ENCODE data around the gene PLCB2. TPM values are rescaled to one million over a fixed set of nuclear protein-coding genes. Genes with fewer than 3 reads are reported as not detected.

PLCB2 gene
- total RNA-seq, 4 donors from 2014 or later, result 1.5 to 13.5 (median 8.8) TPM

- 100% methylated on average over 2 of the region's 8 CpGs; no CpG with 5 or more reads in 1 of the 2 donors for WGBS, 2 donors (ENCODE audit: low coverage in 1 of 2)
- H3K27me3 ChIP-seq, result peaks cover 11% of the 10 kb centered on the region
- H3K4me1 ChIP-seq, result peaks cover 0 to 3% (median 1%) of the 10 kb centered on the region in 3 donors
- no peaks in the 10 kb centered on the region for H3K36me3 ChIP-seq
- no peak overlapping the region for H3K27ac ChIP-seq
- no peak for ATAC-seq
- TF ChIP-seq EP300 (IDR thresholded peaks at IDR 0.05) (no peak), CTCF (IDR thresholded peaks at IDR 0.05) (no peak), POLR2AphosphoS5 (IDR thresholded peaks at IDR 0.05) (no peak)
- H3K9me3 ChIP-seq, result no peaks in the 10 kb centered on the region
- H3K4me3 ChIP-seq, result no peak overlapping the region
These were observed 49.2 kb downstream of the PLCB2 start for GRCh38 chr15:40258544-40258943.

- no peak for TF ChIP-seq POLR2A (IDR thresholded peaks at IDR 0.05)
- no peak for TF ChIP-seq EP300 (IDR thresholded peaks at IDR 0.05)
- no peak for TF ChIP-seq CTCF (IDR thresholded peaks at IDR 0.05)
- no peak for TF ChIP-seq POLR2AphosphoS5 (IDR thresholded peaks at IDR 0.05)
- Histone ChIP-seq H3K27ac (no peak overlapping the region), H3K4me1 (peaks cover 0 to 10% (median 8%) of the 10 kb centered on the region in 3 donors), H3K36me3 (no peaks in the 10 kb centered on the region), H3K4me3 (no peak overlapping the region), H3K27me3 (peaks cover 18% of the 10 kb centered on the region), H3K9me3 (no peaks in the 10 kb centered on the region)
- WGBS, 2 donors (ENCODE audit: low coverage in 1 of 2), result 67 to 75% methylated on average over 4 to 7 of the region's 9 CpGs
- no peak for ATAC-seq
These were observed 49.9 kb downstream of the PLCB2 start for GRCh38 chr15:40257656-40258450.

- Histone ChIP-seq H3K4me3 (no peak overlapping the region), H3K27me3 (peaks cover 26% of the 10 kb centered on the region), H3K9me3 (no peaks in the 10 kb centered on the region), H3K27ac (no peak overlapping the region), H3K36me3 (no peaks in the 10 kb centered on the region), H3K4me1 (peaks cover 0 to 19% (median 13%) of the 10 kb centered on the region in 3 donors)
- WGBS, 2 donors (ENCODE audit: low coverage in 1 of 2), result 100% methylated on average over 1 of the region's 17 CpGs; no CpG with 5 or more reads in 1 of the 2 donors
- no peak for ATAC-seq
- TF ChIP-seq POLR2AphosphoS5 (IDR thresholded peaks at IDR 0.05), result no peak
- no peak for TF ChIP-seq POLR2A (IDR thresholded peaks at IDR 0.05)
- TF ChIP-seq CTCF (IDR thresholded peaks at IDR 0.05), result no peak
- no peak for TF ChIP-seq EP300 (IDR thresholded peaks at IDR 0.05)
These were observed 51.0 kb downstream of the PLCB2 start for GRCh38 chr15:40256638-40257235.

- WGBS, 2 donors (ENCODE audit: low coverage in 1 of 2), result 93% methylated on average over 4 of the region's 4 CpGs; no CpG with 5 or more reads in 1 of the 2 donors
- peaks cover 0 to 19% (median 13%) of the 10 kb centered on the region in 3 donors for H3K4me1 ChIP-seq
- no peak overlapping the region for H3K4me3 ChIP-seq
- peaks cover 26% of the 10 kb centered on the region for H3K27me3 ChIP-seq
- no peaks in the 10 kb centered on the region for H3K9me3 ChIP-seq
- TF ChIP-seq EP300 (IDR thresholded peaks at IDR 0.05) (no peak), POLR2A (IDR thresholded peaks at IDR 0.05) (no peak), POLR2AphosphoS5 (IDR thresholded peaks at IDR 0.05) (no peak), CTCF (IDR thresholded peaks at IDR 0.05) (no peak)
- ATAC-seq, result no peak
- H3K36me3 ChIP-seq, result no peaks in the 10 kb centered on the region
- no peak overlapping the region for H3K27ac ChIP-seq
These were observed 52.7 kb downstream of the PLCB2 start for GRCh38 chr15:40255033-40255432.

All from gastroesophageal sphincter (tissue), 4 donors.